NCI-H526 (cell line): ENCODE results near the gene CFAP65.
A peak's percentile ranks its signal among the peaks of the same experiment; 100 is the strongest.

Experiments
- DNase-seq, 2 experiments: peaks; one replicate each; lab custom pipeline; 2025; lab: John Stamatoyannopoulos, UW

The CFAP65 gene

GRCh38 chr2:219009294-219009693 lies 32.0 kb downstream of the CFAP65 start:
- DNase-seq = no peak

- DNase-seq = no peak
These were observed 37.3 kb downstream of the CFAP65 start for GRCh38 chr2:219003979-219004378.

GRCh38 chr2:219003267-219003634 lies 38.1 kb downstream of the CFAP65 start:
- DNase-seq = no peak

GRCh38 chr2:219002395-219003266 lies 38.7 kb downstream of the CFAP65 start:
- peak; percentile 80 to 96 for DNase-seq

GRCh38 chr2:219001577-219002394 lies 39.5 kb downstream of the CFAP65 start:
- DNase-seq = peak; percentile 98 to 99

- DNase-seq = peak in 1 of 2 experiments; percentile 67
These were observed 40.2 kb downstream of the CFAP65 start for GRCh38 chr2:219001100-219001576.

GRCh38 chr2:219000569-219000960 lies 40.8 kb downstream of the CFAP65 start:
- peak; percentile 45 to 81 for DNase-seq

GRCh38 chr2:218999881-219000568 lies 41.3 kb downstream of the CFAP65 start:
- DNase-seq = peak; percentile 92 to 97

GRCh38 chr2:218999021-218999880 lies 42.1 kb downstream of the CFAP65 start:
- DNase-seq = peak in 1 of 2 experiments; percentile 62

GRCh38 chr2:218998414-218999002 lies 42.8 kb downstream of the CFAP65 start:
- peak; percentile 64 to 88 for DNase-seq

GRCh38 chr2:218997731-218998130 lies 43.6 kb downstream of the CFAP65 start:
- DNase-seq = peak; percentile 74 to 92

- peak; percentile 69 to 91 for DNase-seq
These were observed 44.4 kb downstream of the CFAP65 start for GRCh38 chr2:218996937-218997336.

GRCh38 chr2:218995972-218996711 lies 45.2 kb downstream of the CFAP65 start:
- peak; percentile 64 to 95 for DNase-seq

GRCh38 chr2:218995561-218995960 lies 45.8 kb downstream of the CFAP65 start:
- DNase-seq = no peak

- peak in 1 of 2 experiments; percentile 75 for DNase-seq
These were observed 47.7 kb downstream of the CFAP65 start, which contains the start of gene CRYBA2 for GRCh38 chr2:218993345-218994315. TSS of gene CRYBA2 (minus strand) at chr2:218993422. CDS start at chr2:218993176, 246 bp downstream.

- DNase-seq = peak in 1 of 2 experiments; percentile 72
These were observed 48.5 kb downstream of the CFAP65 start for GRCh38 chr2:218992703-218993344.

GRCh38 chr2:218992196-218992595 lies 49.1 kb downstream of the CFAP65 start:
- DNase-seq = no peak

GRCh38 chr2:218991674-218992168 lies 49.6 kb downstream of the CFAP65 start:
- DNase-seq = no peak
